ENCODE data around the gene NR1I2. TPM values are rescaled to one million over a fixed set of nuclear protein-coding genes. Genes with fewer than 3 reads are reported as not detected.

NR1I2 gene
- polyA plus RNA-seq, 3 donors = 0.07 TPM; not detected in 2

- TF ChIP-seq, protein P1, sequence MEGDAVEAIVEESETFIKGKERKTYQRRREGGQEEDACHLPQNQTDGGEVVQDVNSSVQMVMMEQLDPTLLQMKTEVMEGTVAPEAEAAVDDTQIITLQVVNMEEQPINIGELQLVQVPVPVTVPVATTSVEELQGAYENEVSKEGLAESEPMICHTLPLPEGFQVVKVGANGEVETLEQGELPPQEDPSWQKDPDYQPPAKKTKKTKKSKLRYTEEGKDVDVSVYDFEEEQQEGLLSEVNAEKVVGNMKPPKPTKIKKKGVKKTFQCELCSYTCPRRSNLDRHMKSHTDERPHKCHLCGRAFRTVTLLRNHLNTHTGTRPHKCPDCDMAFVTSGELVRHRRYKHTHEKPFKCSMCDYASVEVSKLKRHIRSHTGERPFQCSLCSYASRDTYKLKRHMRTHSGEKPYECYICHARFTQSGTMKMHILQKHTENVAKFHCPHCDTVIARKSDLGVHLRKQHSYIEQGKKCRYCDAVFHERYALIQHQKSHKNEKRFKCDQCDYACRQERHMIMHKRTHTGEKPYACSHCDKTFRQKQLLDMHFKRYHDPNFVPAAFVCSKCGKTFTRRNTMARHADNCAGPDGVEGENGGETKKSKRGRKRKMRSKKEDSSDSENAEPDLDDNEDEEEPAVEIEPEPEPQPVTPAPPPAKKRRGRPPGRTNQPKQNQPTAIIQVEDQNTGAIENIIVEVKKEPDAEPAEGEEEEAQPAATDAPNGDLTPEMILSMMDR (IDR thresholded peaks at IDR 0.05) = no peak
These were observed 77.1 kb downstream of the NR1I2 start for GRCh38 chr3:119858957-119859356.

DNA sequence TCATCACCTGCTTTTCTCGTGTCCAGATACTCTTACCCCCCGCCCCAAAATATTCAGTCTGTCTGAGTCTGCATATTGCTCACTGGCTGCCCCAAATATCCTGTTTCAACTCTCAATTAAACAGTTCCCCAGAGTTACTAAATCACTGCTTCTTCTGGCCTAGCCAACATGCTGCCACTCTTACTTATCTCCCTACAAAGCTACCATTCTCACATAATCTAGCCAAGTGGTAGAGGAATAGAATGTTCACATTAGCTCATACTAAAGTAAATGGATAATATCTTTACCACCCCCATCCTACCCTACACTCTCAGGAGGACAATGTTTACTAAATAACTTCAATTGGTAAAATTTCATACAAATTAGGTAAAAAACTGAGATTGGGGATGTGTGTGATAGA lies 77.8 kb downstream of the NR1I2 start:
- no peak overlapping the region for H3K4me2 ChIP-seq (replicated peaks; ENCODE audit: extremely low read depth, low read length, poor library complexity, severe bottlenecking)
- no peak for DNase-seq
- TF ChIP-seq, protein P1 (IDR thresholded peaks at IDR 0.05) = no peak
- H3K4me1 Mint-ChIP-seq = no peaks in the 10 kb centered on the region
- H4K20me1 ChIP-seq (ENCODE audit: insufficient read depth, low read length) = no peaks in the 10 kb centered on the region
- intact Hi-C loops (cut with micrococcal nuclease) = no loop called here
- H3K36me3 ChIP-seq (replicated peaks in 1 of 2; ENCODE audit: control insufficient read depth in 1 of 2, insufficient read depth in 2 of 2, low read length in 2 of 2) = peaks cover 29 to 80% of the 10 kb centered on the region in 2 donors
- H3K9me3 ChIP-seq (replicated peaks in 1 of 2; ENCODE audit: control insufficient read depth in 1 of 2, insufficient read depth in 1 of 2, low read length in 2 of 2) = no peaks in the 10 kb centered on the region
- peak overlapping the region in 1 of 7 donors; percentile 21 for H3K27ac Mint-ChIP-seq
- H3K27ac ChIP-seq (ENCODE audit: low read depth in 1 of 2, low read length in 2 of 2) = no peak overlapping the region
- no peaks in the 10 kb centered on the region for H3K27me3 ChIP-seq (ENCODE audit: control insufficient read depth in 2 of 2, insufficient read depth in 2 of 2, low read length in 2 of 2)
- H3K27me3 Mint-ChIP-seq (ENCODE audit: low read depth in 3 of 3) = peaks cover 0 to 2% (median 0%) of the 10 kb centered on the region in 3 donors
- H3K9me3 Mint-ChIP-seq = peaks cover 0 to 11% (median 5%) of the 10 kb centered on the region in 7 donors
- no peaks in the 10 kb centered on the region for H3K79me2 ChIP-seq (ENCODE audit: insufficient read depth, low read length)
- 100% methylated on average over 2 of the region's 2 CpGs for WGBS (ENCODE audit: insufficient coverage)
- no peak overlapping the region for H3K9ac ChIP-seq (ENCODE audit: insufficient read depth, low read length, poor library complexity, severe bottlenecking)
- no peak overlapping the region for H3K4me3 Mint-ChIP-seq
- no peaks in the 10 kb centered on the region for H3K4me1 ChIP-seq (ENCODE audit: control insufficient read depth in 1 of 2, insufficient read depth in 2 of 2, low read length in 2 of 2)
- no peak overlapping the region for H3K4me3 ChIP-seq (replicated peaks in 1 of 3; ENCODE audit: low read depth in 2 of 3, low read length in 3 of 3)
- H2AFZ ChIP-seq (ENCODE audit: insufficient read depth, low read depth, low read length, poor library complexity, severe bottlenecking) = no peak overlapping the region
- peaks cover 68 to 79% of the 10 kb centered on the region in 2 donors for H3K36me3 Mint-ChIP-seq

More at GRCh38 chr3:119858957-119859356, 77.1 kb downstream of the NR1I2 start:
- H3K27me3 Mint-ChIP-seq (ENCODE audit: low read depth in 3 of 3) = peaks cover 0 to 2% (median 0%) of the 10 kb centered on the region in 3 donors
- Histone ChIP-seq H3K27ac (ENCODE audit: low read depth in 1 of 2, low read length in 2 of 2) (no peak overlapping the region), H3K27me3 (ENCODE audit: control insufficient read depth in 2 of 2, insufficient read depth in 2 of 2, low read length in 2 of 2) (no peaks in the 10 kb centered on the region), H3K9ac (ENCODE audit: insufficient read depth, low read length, poor library complexity, severe bottlenecking) (no peak overlapping the region), H3K9me3 (replicated peaks in 1 of 2; ENCODE audit: control insufficient read depth in 1 of 2, insufficient read depth in 1 of 2, low read length in 2 of 2) (no peaks in the 10 kb centered on the region), H3K79me2 (ENCODE audit: insufficient read depth, low read length) (no peaks in the 10 kb centered on the region), H3K4me2 (replicated peaks; ENCODE audit: extremely low read depth, low read length, poor library complexity, severe bottlenecking) (no peak overlapping the region), H4K20me1 (ENCODE audit: insufficient read depth, low read length) (no peaks in the 10 kb centered on the region), H3K36me3 (replicated peaks in 1 of 2; ENCODE audit: control insufficient read depth in 1 of 2, insufficient read depth in 2 of 2, low read length in 2 of 2) (peaks cover 29 to 79% of the 10 kb centered on the region in 2 donors), H3K4me3 (replicated peaks in 1 of 3; ENCODE audit: low read depth in 2 of 3, low read length in 3 of 3) (no peak overlapping the region), H3K4me1 (ENCODE audit: control insufficient read depth in 1 of 2, insufficient read depth in 2 of 2, low read length in 2 of 2) (no peaks in the 10 kb centered on the region), H2AFZ (ENCODE audit: insufficient read depth, low read depth, low read length, poor library complexity, severe bottlenecking) (no peak overlapping the region)
- no peak overlapping the region for H3K4me3 Mint-ChIP-seq
- H3K36me3 Mint-ChIP-seq = peaks cover 72 to 81% of the 10 kb centered on the region in 2 donors
- no peaks in the 10 kb centered on the region for H3K4me1 Mint-ChIP-seq
- no peak for DNase-seq
- H3K9me3 Mint-ChIP-seq = peaks cover 0 to 11% (median 5%) of the 10 kb centered on the region in 7 donors
- H3K27ac Mint-ChIP-seq = no peak overlapping the region
- WGBS (ENCODE audit: insufficient coverage) = no CpG with 5 or more reads among the region's 2 CpGs
- intact Hi-C loops (cut with micrococcal nuclease) = no loop called here
